CD4-positive, alpha-beta T cell treated with Interleukin-21 for 1 hour (primary cell): ENCODE results near the gene CWC22.
"Not testable (repeated sequence)": the region's sequence is repeated elsewhere in the genome, so short reads cannot be mapped to it uniquely, and the experiment has no call there.

Experiments
- DNase-seq: peaks from one replicate; pipeline ENCODE4 v3.0.0-alpha.2; 2020

The CWC22 gene

GRCh38 chr2:180006781-180007579 lies at the start of gene CWC22:
Gene CWC22, minus strand, starts transcription at chr2:180007297. Its CDS starts 13,956 bp downstream, at chr2:179993341.
- DNase-seq = peak; percentile 93

GRCh38 chr2:180056367-180057118 lies 49.4 kb upstream of the CWC22 start:
- no peak for DNase-seq

GRCh38 chr2:180054576-180054975 lies 47.5 kb upstream of the CWC22 start:
- not testable (repeated sequence) for DNase-seq

- no peak for DNase-seq
Measured at GRCh38 chr2:180050246-180050645, 43.1 kb upstream of the CWC22 start.

GRCh38 chr2:180048251-180048650 lies 41.2 kb upstream of the CWC22 start:
- no peak for DNase-seq

- DNase-seq = no peak
Measured at GRCh38 chr2:180046776-180047175, 39.7 kb upstream of the CWC22 start.

GRCh38 chr2:180046202-180046601 lies 39.1 kb upstream of the CWC22 start:
- no peak for DNase-seq

GRCh38 chr2:180040146-180040925 lies 33.2 kb upstream of the CWC22 start:
- DNase-seq = no peak

GRCh38 chr2:180038997-180039396 lies 31.9 kb upstream of the CWC22 start:
- DNase-seq = no peak

GRCh38 chr2:180033993-180034894 lies 27.1 kb upstream of the CWC22 start:
- no peak for DNase-seq

GRCh38 chr2:180029575-180029974 lies 22.5 kb upstream of the CWC22 start:
- no peak for DNase-seq

- no peak for DNase-seq
Measured at GRCh38 chr2:180021850-180022249, 14.8 kb upstream of the CWC22 start.

GRCh38 chr2:180017784-180018183 lies 10.7 kb upstream of the CWC22 start:
- DNase-seq = no peak

- no peak for DNase-seq
Measured at GRCh38 chr2:180016937-180017336, 9.8 kb upstream of the CWC22 start.

GRCh38 chr2:180015951-180016709 lies 9.0 kb upstream of the CWC22 start:
- no peak for DNase-seq

- DNase-seq = no peak
Measured at GRCh38 chr2:180012523-180012922, 5.4 kb upstream of the CWC22 start.

GRCh38 chr2:180010701-180011100 lies 3.6 kb upstream of the CWC22 start:
- DNase-seq = no peak

GRCh38 chr2:180006231-180006630 lies 866 bp downstream of the CWC22 start:
- DNase-seq = no peak

GRCh38 chr2:180005465-180005864 lies 1.6 kb downstream of the CWC22 start:
- DNase-seq = not testable (repeated sequence)

GRCh38 chr2:180004731-180005130 lies 2.4 kb downstream of the CWC22 start:
- DNase-seq = no peak

GRCh38 chr2:180003559-180003958 lies 3.5 kb downstream of the CWC22 start:
- DNase-seq = no peak

GRCh38 chr2:180003073-180003472 lies 4.0 kb downstream of the CWC22 start:
- DNase-seq = no peak
